Measurements from ENCODE around the gene GFOD1. TPM values are rescaled to one million over a fixed set of nuclear protein-coding genes. Genes with fewer than 3 reads are reported as not detected.
"Not testable (repeated sequence)": the region's sequence is repeated elsewhere in the genome, so short reads cannot be mapped to it uniquely, and the experiment has no call there.

Gene GFOD1
- total RNA-seq, 1 donor from 2014 or later: 8.4 TPM

- POLR2A ChIA-PET: no interaction called here
- ATAC-seq (ENCODE audit: low read depth) (no peak), DNase-seq (no peak)
- CTCF ChIA-PET: interaction anchor here (1.1 kb wide), 1 partner anchor 115 kb away, joined by 3 read pairs; no protein-coding TSS in a partner anchor
- Mint-ChIP-seq H3K36me3 (ENCODE audit: low read depth) (peaks cover 7% of the 10 kb centered on the region), H3K4me3 (no peak overlapping the region), H3K4me1 (peaks cover 34% of the 10 kb centered on the region), H3K9me3 (no peaks in the 10 kb centered on the region), H3K27me3 (no peaks in the 10 kb centered on the region), H3K27ac (no peak overlapping the region)
- intact Hi-C loops (cut with micrococcal nuclease): loop anchor here (1.0 kb wide), 1 partner anchor 9 kb away; no protein-coding TSS in a partner anchor
- TF ChIP-seq CTCF (IDR thresholded peaks at IDR 0.05): no peak
These were observed 41.7 kb downstream of the GFOD1 start for GRCh38 chr6:13445744-13446115.

- intact Hi-C loops (cut with micrococcal nuclease): loop anchor here (1.0 kb wide), 1 partner anchor 9 kb away; no protein-coding TSS in a partner anchor
- H3K4me1 Mint-ChIP-seq: peaks cover 34% of the 10 kb centered on the region
- CTCF ChIA-PET: interaction anchor here (1.1 kb wide), 1 partner anchor 115 kb away, joined by 3 read pairs; no protein-coding TSS in a partner anchor
- H3K27me3 Mint-ChIP-seq: no peaks in the 10 kb centered on the region
- H3K9me3 Mint-ChIP-seq: no peaks in the 10 kb centered on the region
- DNase-seq (no peak), ATAC-seq (ENCODE audit: low read depth) (no peak)
- H3K36me3 Mint-ChIP-seq (ENCODE audit: low read depth): peaks cover 5% of the 10 kb centered on the region
- peak overlapping the region; percentile 13 for H3K27ac Mint-ChIP-seq
- POLR2A ChIA-PET: interaction anchor here (0.6 kb wide), 1 partner anchor 54 kb away, joined by 5 read pairs; no protein-coding TSS in a partner anchor
- H3K4me3 Mint-ChIP-seq: no peak overlapping the region
- TF ChIP-seq CTCF (IDR thresholded peaks at IDR 0.05): no peak
These were observed 42.2 kb downstream of the GFOD1 start for GRCh38 chr6:13445005-13445743.

GRCh38 chr6:13444604-13445003, 42.8 kb downstream of the GFOD1 start:
- Mint-ChIP-seq H3K9me3 (no peaks in the 10 kb centered on the region), H3K4me3 (no peak overlapping the region), H3K27ac (peak overlapping the region; percentile 13), H3K36me3 (ENCODE audit: low read depth) (peaks cover under 1% of the 10 kb centered on the region), H3K4me1 (peaks cover 31% of the 10 kb centered on the region), H3K27me3 (no peaks in the 10 kb centered on the region)
- POLR2A ChIA-PET: interaction anchor here (0.6 to 1.1 kb wide), 2 partner anchors 43 to 53 kb away, joined by 5 to 10 read pairs; partner anchors contain the start of gene GFOD1
- TF ChIP-seq CTCF (IDR thresholded peaks at IDR 0.05): no peak
- intact Hi-C loops (cut with micrococcal nuclease): loop anchor here (1.0 kb wide), 1 partner anchor 10 kb away; no protein-coding TSS in a partner anchor
- CTCF ChIA-PET: interaction anchor here (1.1 kb wide), 1 partner anchor 114 kb away, joined by 3 read pairs; no protein-coding TSS in a partner anchor
- no peak for ATAC-seq (ENCODE audit: low read depth)
- DNase-seq: no peak

GRCh38 chr6:13443978-13444377, 43.4 kb downstream of the GFOD1 start:
- H3K36me3 Mint-ChIP-seq (ENCODE audit: low read depth); ATAC-seq (ENCODE audit: low read depth); intact Hi-C loops (cut with micrococcal nuclease); H3K27me3 Mint-ChIP-seq; CTCF ChIA-PET; H3K4me3 Mint-ChIP-seq; H3K27ac Mint-ChIP-seq; DNase-seq; H3K9me3 Mint-ChIP-seq: not testable (repeated sequence)
- POLR2A ChIA-PET: interaction anchor here (1.1 kb wide), 1 partner anchor 43 kb away, joined by 10 read pairs; the partner anchor contains the start of gene GFOD1
- peaks cover 28% of the 10 kb centered on the region for H3K4me1 Mint-ChIP-seq

GRCh38 chr6:13441778-13442177, 45.6 kb downstream of the GFOD1 start:
- Mint-ChIP-seq H3K27me3 (no peaks in the 10 kb centered on the region), H3K4me1 (peaks cover 16% of the 10 kb centered on the region), H3K9me3 (no peaks in the 10 kb centered on the region), H3K27ac (no peak overlapping the region), H3K4me3 (no peak overlapping the region), H3K36me3 (ENCODE audit: low read depth) (no peaks in the 10 kb centered on the region)
- DNase-seq (no peak), ATAC-seq (ENCODE audit: low read depth) (no peak)
- POLR2A ChIA-PET: no interaction called here
- CTCF ChIA-PET: no interaction called here
- intact Hi-C loops (cut with micrococcal nuclease): no loop called here
- no peak for TF ChIP-seq CTCF (IDR thresholded peaks at IDR 0.05)
